HG02981 (cell line): ENCODE results near the gene MYT1.
"Not testable (repeated sequence)": the region's sequence is repeated elsewhere in the genome, so short reads cannot be mapped to it uniquely, and the experiment has no call there.

Experiments used
- ATAC-seq: cut with Tn5 transposase; IDR thresholded peaks from one replicate; pipeline ENCODE4 v1.9.1; 2021; ENCODE audit warnings: mild to moderate bottlenecking, moderate library complexity; ENCODE audit not compliant: unreplicated experiment

The MYT1 gene

DNA sequence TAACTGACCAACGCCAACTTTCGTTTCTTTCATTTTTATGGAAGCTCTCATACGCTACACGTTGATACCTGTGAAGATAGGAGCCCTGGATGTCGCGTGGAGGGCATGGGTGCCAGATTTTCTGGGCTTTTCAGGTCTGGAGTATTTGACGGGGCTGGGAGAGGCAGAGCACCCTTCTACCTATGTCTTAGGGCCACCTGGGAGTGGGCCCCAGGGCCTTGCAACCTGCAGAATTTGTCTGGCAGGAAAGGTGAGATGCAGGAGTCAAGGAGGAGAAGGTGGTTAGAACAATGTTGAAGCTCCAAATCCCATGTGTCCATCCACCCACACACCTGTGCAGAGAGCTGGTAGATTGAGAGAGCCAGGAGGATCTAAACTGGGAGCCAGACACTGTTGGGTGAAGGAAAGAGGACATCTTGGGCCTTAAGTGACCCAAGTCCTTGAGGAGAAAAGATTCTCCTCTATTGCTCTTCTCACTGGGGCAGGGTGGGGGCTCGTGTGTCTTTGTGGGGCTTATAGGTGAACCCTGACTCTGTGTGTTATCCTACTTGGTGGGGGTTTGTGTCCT lies 63.9 kb downstream of the MYT1 start:
- no peak for ATAC-seq

DNA sequence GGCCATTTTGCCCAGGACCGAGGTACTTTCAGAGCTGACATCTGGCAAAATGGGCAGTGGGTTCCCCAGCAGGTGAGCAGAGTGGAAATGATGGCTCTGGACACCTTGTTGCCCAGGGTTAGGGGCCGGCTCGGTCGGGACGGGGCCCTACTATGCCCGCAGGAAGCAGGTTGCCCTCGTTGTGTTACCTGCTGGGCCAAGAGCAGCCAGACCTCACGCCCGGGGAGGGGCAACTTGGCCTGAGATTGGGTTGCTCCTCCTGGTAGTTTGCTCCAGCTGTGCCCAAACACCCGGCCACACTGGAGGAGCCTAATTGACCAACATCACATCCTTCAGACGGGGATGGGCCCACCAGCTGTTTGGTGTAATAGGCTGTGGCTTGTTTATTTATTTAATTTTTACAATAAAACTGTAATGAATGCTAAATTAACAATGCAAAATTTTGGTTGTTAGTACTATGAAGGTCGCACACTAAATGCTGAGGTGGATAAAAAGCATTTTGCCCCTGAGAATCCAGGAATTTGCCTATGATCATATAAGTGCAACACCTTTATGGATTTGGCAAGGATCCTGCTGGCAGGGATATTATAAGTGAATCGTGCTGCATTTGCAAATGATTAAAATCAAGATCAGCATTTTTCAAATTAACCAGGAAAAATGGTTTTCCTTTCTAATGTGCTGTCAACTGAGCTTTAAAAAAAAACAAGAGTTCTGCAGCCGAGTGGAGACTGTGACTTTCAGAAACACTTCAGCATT lies 64.7 kb downstream of the MYT1 start:
- ATAC-seq, result no peak

GRCh38 chr20:64229507-64230061 lies 65.3 kb downstream of the MYT1 start:
- no peak for ATAC-seq

DNA sequence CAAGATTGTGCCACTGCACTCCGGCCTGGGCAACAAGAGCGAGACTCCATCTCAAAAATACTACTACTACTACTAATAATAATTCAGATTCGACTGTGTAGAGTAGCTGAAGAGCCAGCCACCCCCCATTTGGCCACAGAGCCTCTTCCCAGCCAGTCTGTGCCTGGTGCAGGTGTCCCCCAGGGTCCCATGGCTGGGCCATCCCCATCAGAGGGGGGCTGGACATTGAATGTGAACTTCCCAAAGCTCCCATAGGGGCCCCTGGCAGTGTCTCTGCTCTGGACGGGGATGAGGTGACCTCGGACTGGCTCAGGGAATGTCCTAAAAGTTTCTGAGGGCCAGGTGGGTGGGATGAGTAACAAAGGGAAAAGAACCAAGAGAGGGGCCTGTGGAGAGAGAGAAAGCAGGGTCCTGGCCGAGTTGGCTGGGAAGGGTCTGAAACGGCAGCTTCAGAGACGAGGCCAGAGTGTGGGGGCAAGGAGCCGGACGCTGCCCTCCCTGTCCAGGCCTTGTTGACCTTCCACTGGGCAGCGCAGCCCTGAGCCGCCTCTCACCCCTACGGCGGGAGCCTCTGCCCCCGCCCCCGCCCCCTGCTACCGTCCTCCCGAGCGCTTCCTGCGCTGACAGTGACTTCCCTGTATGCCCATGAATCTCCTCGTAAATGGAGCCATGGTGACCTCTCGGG lies 66.4 kb downstream of the MYT1 start:
- no peak for ATAC-seq

GRCh38 chr20:64231621-64232550 lies 67.6 kb downstream of the MYT1 start:
- ATAC-seq, result no peak

GRCh38 chr20:64232794-64233193 lies 68.5 kb downstream of the MYT1 start:
- no peak for ATAC-seq

DNA sequence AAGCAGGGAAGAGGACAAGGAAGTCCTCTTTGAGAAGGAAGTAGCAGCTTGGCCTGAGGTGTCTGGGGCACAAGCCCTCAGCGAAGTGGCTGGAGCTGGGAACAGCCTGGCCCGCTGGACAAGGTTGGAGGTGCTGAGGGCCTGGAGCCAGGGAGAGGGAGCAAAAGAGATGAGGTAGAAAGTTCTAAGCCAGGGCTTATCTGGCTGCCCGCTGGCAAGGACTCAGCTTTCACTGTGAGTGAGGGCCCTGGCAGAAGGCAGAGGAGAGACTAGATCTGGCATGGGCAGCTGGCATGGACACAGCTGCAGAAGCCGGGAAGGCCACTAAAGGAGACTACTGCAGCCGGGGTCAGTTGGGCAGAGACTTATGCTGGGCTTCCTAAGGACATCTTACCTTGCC lies 69.5 kb downstream of the MYT1 start:
- no peak for ATAC-seq

DNA sequence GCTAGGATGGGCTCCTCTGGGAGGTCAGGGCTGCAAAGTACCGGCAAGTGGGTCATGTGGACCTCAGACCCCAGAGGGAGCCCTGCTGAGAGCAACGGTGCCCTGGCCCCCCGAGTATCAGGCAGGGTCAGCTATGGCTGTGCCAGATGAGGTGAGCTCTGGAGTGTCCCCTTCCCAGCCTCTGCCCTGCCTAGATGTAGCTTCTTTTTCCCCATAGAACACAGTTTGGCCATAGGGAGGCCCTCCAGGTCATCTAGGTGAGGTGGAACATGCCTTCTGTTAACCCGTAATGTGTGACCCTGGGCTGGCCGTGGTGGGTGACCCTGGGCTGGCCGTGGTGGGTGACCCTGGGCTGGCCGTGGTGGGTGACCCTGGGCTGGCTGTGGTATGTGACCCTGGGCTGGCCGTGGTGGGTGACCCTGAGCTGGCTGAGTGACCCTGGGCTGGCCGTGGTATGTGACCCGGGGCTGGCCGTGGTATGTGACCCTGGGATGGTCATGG lies 70.1 kb downstream of the MYT1 start:
- ATAC-seq, result no peak

GRCh38 chr20:64234921-64235565 lies 70.8 kb downstream of the MYT1 start:
- not testable (repeated sequence) for ATAC-seq

DNA sequence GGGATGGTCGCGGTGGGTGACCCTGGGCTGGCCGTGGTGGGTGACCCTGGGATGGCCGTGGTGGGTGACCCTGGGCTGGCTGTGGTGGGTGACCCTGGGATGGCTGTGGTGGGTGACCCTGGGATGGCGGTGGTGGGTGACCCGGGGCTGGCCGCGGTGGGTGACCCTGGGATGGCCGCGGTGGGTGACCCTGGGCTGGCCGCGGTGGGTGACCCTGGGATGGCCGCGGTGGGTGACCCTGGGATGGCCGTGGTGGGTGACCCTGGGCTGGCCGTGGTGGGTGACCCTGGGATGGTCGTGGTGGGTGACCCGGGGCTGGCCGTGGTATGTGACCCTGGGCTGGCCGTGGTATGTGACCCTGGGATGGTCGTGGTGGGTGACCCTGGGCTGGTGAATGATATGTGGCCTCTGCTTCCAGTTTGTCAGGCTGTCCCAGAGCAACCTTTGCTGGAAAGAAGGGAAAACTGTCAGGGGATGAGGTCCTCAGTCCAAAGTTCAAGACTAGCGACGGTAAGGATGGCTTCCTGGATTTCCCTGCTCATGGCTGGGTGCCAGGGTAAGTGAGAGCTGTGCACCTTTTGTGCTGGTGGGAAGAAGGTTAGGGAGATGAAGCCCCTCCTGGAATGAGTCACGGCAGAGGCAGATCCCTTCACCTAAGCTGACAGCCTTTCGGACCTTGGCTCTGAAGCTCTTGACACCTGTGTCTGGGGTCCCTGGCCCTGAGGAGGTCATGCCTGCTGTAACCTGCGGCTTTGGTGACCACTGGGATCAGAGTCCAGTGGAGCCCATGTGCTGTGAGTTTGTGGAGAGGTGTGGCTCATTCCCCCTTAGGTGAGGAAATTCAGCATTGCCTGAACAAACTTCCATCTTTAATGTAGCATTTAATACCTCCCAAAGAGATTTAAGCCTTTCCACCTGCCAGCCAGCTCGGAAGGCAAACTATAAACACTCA lies 72.2 kb downstream of the MYT1 start:
- ATAC-seq, result no peak

GRCh38 chr20:64237316-64237715 lies 73.1 kb downstream of the MYT1 start:
- ATAC-seq, result no peak

GRCh38 chr20:64238115-64238825 lies 74.0 kb downstream of the MYT1 start:
- no peak for ATAC-seq

- no peak for ATAC-seq
Observed at GRCh38 chr20:64238851-64239387, 74.7 kb downstream of the MYT1 start.

DNA sequence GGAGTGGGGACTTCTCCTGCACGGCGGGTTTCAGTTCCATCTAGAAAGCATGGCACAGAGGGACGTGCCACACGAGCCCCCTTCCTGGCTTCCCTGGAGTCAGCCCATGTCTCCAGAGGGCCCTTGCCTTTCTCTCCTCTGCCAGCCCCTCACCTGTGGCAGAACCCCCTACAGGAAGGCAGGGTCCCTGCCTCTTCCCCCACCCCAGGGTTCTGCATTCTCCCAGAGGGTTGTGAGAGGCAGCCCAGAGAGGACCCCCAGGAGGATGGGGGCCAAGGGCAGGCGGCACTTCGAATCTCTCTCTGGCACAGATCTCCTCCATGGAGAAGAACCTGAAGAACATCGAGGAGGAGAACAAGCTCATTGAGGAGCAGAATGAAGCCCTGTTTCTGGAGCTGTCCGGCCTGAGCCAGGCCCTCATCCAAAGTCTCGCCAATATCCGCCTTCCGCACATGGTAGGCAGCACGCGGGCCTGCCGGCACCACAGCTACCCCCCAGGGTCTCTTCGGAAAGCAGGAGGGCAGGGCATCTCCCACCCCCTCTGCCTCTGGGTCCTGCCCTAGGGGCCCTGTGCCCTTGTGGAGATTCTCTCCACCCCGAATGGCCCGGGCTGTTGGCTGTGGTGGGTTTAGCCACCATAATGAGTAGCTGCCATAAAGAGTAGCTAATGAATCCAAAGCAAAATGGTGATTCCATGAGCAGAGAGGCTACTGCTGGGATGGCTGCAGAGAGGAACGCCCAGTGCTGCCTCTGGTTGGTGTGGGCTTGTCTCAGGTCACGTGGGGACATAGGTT lies 75.4 kb downstream of the MYT1 start:
- no peak for ATAC-seq

- no peak for ATAC-seq
Observed at GRCh38 chr20:64240243-64241015, 76.2 kb downstream of the MYT1 start.

- ATAC-seq, result no peak
Observed at GRCh38 chr20:64241061-64241460, 76.8 kb downstream of the MYT1 start.
